Cardiac muscle cell (in vitro differentiated cells and primary cell): Measurements from ENCODE around the gene GNAT1. TPM values are rescaled to one million over a fixed set of nuclear protein-coding genes. Genes with fewer than 3 reads are reported as not detected.

Experiments
- DNase-seq, 2 donors: peaks; one replicate each; pipeline versions ENCODE4 v3.0.0 to v3.0.0-alpha.2; 2010 to 2017; ENCODE audit warnings: low read depth in 1 of 2, low spot score in 1 of 2
- H3K27ac ChIP-seq: fragments of 200-600 bp; sonication (generic); 2 replicates; pipeline ENCODE4 v1.5.1; 2016
- H3K27me3 ChIP-seq: fragments of 200-600 bp; sonication (generic); 2 replicates; pipeline ENCODE4 v1.6.0; 2016; ENCODE audit warnings: control low read depth
- H3K36me3 ChIP-seq: fragments of 200-600 bp; sonication (generic); 2 replicates; pipeline ENCODE4 v1.5.1; 2016; ENCODE audit warnings: control low read depth
- H3K4me1 ChIP-seq: fragments of 200-600 bp; sonication (generic); 2 replicates; pipeline ENCODE4 v1.8.1; 2017; ENCODE audit warnings: low read depth, mild to moderate bottlenecking, mixed run types
- H3K4me3 ChIP-seq: fragments of 200-600 bp; sonication (generic); 2 replicates; pipeline ENCODE4 v1.5.1; 2016; ENCODE audit warnings: mild to moderate bottlenecking
- H3K9me3 ChIP-seq: fragments of 200-600 bp; sonication (generic); 2 replicates; pipeline ENCODE4 v1.5.1; 2017; ENCODE audit warnings: low read depth, mild to moderate bottlenecking, control low read depth
- CTCF ChIP-seq: IDR thresholded peaks from 2 replicates; pipeline ENCODE4 v1.5.1; 2012; ENCODE audit warnings: low read depth, mild to moderate bottlenecking, low read length
- polyA plus RNA-seq: library from polyadenylated mRNA; unstranded; fragments of >200 nt; fragmentation: Nextera tagmentation; extraction: Ambion mirVana; gene quantifications from 2 replicates; pipeline ENCODE4 v1.2.1, GENCODE V29; 2016
- total RNA-seq: library from RNA; depleted of rRNA; stranded (reverse); fragments of >200 nt; gene quantifications from 2 replicates; pipeline ENCODE4 v1.2.3, GENCODE V29; 2016

Gene GNAT1
- total and polyA plus RNA-seq, 2 experiments from 2014 or later: not detected

- no peak for DNase-seq
- Histone ChIP-seq H3K27ac (no peak overlapping the region), H3K4me3 (no peak overlapping the region), H3K9me3 (no peaks in the 10 kb centered on the region), H3K36me3 (no peaks in the 10 kb centered on the region), H3K4me1 (peaks cover 30% of the 10 kb centered on the region), H3K27me3 (no peaks in the 10 kb centered on the region)
- TF ChIP-seq CTCF: peak; percentile 11
Measured at GRCh38 chr3:50158530-50159146, 32.8 kb upstream of the GNAT1 start.

- peak; percentile 36 to 43 for DNase-seq
- no peak overlapping the region for H3K27ac ChIP-seq
- no peak for TF ChIP-seq CTCF
- H3K27me3 ChIP-seq: no peaks in the 10 kb centered on the region
- H3K9me3 ChIP-seq: no peaks in the 10 kb centered on the region
- H3K4me1 ChIP-seq: peaks cover 34% of the 10 kb centered on the region
- no peak overlapping the region for H3K4me3 ChIP-seq
- H3K36me3 ChIP-seq: no peaks in the 10 kb centered on the region
Measured at GRCh38 chr3:50160561-50160983, 30.8 kb upstream of the GNAT1 start.

GRCh38 chr3:50161320-50161719 lies 30.1 kb upstream of the GNAT1 start:
- TF ChIP-seq CTCF: no peak
- H3K36me3 ChIP-seq: no peaks in the 10 kb centered on the region
- peaks cover 38% of the 10 kb centered on the region for H3K4me1 ChIP-seq
- no peak overlapping the region for H3K4me3 ChIP-seq
- no peak overlapping the region for H3K27ac ChIP-seq
- no peak for DNase-seq
- no peaks in the 10 kb centered on the region for H3K9me3 ChIP-seq
- H3K27me3 ChIP-seq: no peaks in the 10 kb centered on the region

GRCh38 chr3:50162034-50162883 lies 29.2 kb upstream of the GNAT1 start:
- H3K4me1 ChIP-seq: peaks cover 34% of the 10 kb centered on the region

More at GRCh38 chr3:50162034-50162883, 29.2 kb upstream of the GNAT1 start:
- no peak overlapping the region for H3K4me3 ChIP-seq
- H3K27ac ChIP-seq: no peak overlapping the region
- no peaks in the 10 kb centered on the region for H3K36me3 ChIP-seq
- no peaks in the 10 kb centered on the region for H3K9me3 ChIP-seq
- no peak for TF ChIP-seq CTCF
- DNase-seq: no peak
- H3K27me3 ChIP-seq: no peaks in the 10 kb centered on the region
